GM13976 (cell line): ENCODE measurements around the gene FLYWCH2.
"Not testable (repeated sequence)": the region's sequence is repeated elsewhere in the genome, so short reads cannot be mapped to it uniquely, and the experiment has no call there.

Experiments
- DNase-seq: peaks from one replicate; pipeline ENCODE4 v3.0.0; 2012; ENCODE audit warnings: low spot score
- in situ Hi-C: fragments of 300-500 bp; cut with MboI; formaldehyde crosslinking; loops from one replicate; pipeline ENCODE4 v1.12.0; 2022; ENCODE audit warnings: low sequenced_read_pairs, mixed read lengths, inconsistent platforms; ENCODE audit not compliant: unreplicated experiment
- TF ChIP-seq, protein P1 (sequence below): IDR thresholded peaks from 2 replicates; pipeline ENCODE4 v1.5.1; 2012; ENCODE audit warnings: borderline replicate concordance, mild to moderate bottlenecking; ENCODE audit not compliant: insufficient read depth; ENCODE audit errors: extremely low read depth, missing control alignments, control extremely low read depth

FLYWCH2 gene

DNA sequence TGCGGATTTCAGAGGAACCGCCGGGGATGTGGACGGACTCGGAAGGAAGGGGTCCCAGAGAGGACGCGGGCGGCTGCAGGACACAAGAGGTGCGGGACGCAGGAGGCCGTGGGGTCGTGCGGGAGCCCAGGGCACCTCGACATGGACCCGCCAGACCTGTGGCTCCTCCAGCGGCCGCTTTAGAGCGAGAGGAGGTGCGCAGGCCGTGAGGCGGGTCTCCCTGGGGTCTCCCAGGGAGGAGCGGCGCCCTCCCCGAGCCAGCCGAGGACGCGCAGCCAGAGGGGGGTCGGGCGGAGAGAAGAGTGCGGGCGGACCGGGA lies 21.9 kb downstream of the FLYWCH2 start:
- in situ Hi-C loops: no loop called here
- DNase-seq: no peak
- TF ChIP-seq, protein P1, sequence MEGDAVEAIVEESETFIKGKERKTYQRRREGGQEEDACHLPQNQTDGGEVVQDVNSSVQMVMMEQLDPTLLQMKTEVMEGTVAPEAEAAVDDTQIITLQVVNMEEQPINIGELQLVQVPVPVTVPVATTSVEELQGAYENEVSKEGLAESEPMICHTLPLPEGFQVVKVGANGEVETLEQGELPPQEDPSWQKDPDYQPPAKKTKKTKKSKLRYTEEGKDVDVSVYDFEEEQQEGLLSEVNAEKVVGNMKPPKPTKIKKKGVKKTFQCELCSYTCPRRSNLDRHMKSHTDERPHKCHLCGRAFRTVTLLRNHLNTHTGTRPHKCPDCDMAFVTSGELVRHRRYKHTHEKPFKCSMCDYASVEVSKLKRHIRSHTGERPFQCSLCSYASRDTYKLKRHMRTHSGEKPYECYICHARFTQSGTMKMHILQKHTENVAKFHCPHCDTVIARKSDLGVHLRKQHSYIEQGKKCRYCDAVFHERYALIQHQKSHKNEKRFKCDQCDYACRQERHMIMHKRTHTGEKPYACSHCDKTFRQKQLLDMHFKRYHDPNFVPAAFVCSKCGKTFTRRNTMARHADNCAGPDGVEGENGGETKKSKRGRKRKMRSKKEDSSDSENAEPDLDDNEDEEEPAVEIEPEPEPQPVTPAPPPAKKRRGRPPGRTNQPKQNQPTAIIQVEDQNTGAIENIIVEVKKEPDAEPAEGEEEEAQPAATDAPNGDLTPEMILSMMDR: no peak

DNA sequence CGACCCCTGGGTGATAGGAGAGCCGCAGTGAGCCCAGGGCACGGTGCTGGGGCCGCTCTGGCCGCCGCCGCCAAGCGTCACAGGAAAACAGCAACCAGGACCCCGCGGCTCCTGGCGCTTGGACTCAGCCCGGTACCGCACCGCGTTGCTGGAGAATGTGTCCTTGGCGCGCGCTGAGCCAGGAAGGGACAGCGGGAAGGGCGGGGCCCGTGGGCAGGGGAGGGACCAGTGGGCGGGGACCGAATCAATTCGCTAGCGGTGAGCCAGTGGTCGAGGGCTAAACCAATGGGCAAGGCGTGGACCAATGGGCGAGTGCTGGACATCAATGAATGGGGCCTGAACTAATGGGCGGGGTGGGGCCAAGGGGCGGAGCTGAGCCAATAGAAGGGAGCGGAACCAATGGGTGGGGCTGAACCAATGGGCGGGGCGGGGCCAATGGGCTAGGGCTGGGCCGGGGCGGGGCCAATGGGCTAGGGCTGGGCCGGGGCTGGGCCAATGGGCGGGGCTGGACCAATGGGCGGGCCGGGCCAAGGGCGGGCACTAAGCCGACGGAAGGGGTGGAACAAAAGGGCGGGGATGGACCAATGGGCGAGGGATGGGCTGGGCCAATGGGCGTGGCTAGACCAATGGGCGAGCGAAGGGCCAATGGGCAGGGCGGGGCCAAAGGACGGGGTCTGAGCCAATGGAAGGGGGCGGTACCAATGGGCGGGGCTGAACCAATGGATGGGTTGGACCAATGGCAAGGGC lies 22.4 kb downstream of the FLYWCH2 start:
- in situ Hi-C loops: no loop called here
- DNase-seq: peak; percentile 100
- TF ChIP-seq, protein P1: no peak

DNA sequence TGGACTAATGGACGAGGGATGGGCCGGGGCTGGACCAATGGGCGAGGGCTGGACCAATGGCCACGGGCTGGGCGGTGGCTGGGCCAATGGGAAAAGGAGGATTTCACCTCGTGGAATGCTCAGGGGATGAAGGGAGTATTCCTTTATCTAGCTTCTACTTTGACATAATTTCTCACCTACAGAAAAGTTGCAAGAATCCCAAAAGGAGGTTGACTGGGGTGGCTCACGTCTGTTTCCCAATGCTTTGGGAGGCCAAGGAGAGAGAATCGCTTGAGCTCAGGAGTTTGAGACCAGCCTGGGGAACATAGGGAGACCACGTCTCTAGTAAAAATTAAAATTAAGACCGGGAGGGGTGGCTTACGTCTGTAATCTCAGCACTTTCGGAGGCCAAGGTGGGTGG lies 23.0 kb downstream of the FLYWCH2 start:
- in situ Hi-C loops: no loop called here
- no peak for DNase-seq
- TF ChIP-seq, protein P1: no peak

DNA sequence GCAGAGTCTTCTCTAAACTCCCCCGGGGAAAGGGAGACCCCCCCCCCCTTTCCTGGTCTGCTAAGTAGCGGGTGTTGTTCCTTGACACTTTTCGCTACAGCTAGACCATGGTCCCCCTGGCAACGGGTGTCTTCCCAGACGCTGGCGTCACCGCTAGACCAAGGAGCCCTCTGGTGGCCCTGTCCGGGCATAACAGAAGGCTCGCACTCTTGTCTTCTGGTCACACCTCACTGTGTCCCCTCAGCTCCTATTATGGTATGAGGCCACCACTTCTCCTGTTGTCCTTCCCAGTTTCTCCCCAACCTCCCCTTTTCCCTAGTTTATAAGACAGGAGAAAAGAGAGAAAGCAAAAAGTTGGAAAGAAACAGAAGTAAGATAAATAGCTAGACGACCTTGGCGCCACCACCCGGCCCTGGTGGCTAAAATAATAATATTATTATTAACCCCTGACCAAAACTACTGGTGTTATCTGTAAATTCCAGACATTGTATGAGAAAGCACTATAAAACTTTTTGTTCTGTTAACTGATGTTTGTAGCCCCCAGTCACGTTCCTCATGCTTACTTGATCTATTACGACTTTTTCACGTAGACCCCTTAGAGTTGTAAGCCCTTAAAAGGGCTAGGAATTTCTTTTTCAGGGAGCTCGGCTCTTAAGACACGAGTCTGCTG lies 24.2 kb downstream of the FLYWCH2 start:
- DNase-seq, in situ Hi-C loops: not testable (repeated sequence)
- TF ChIP-seq, protein P1: peak; percentile 52

DNA sequence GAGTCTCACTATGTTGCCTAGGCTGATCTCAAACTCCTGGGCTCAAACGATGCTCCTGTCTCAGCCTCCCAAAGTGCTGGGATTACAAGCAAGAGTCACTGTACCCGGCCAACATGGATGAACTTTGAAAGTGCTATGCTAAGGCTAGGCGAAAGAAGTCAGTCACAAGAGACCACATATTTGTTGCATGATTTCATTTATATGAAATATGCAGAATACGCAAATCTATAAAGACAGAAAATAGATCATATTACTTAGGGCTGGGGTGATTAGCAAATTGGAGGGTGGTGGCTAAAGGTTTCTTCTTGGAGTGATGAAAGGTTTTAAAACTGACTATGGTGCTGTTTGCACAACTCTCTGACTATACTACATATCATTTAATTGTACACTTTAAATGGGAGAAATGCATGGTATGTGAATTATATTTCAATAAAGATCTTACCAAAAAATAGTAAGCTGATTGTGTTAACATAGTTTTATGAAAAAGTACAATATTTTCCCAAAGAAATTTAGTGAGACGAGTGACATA lies 27.5 kb downstream of the FLYWCH2 start:
- in situ Hi-C loops: no loop called here

DNA sequence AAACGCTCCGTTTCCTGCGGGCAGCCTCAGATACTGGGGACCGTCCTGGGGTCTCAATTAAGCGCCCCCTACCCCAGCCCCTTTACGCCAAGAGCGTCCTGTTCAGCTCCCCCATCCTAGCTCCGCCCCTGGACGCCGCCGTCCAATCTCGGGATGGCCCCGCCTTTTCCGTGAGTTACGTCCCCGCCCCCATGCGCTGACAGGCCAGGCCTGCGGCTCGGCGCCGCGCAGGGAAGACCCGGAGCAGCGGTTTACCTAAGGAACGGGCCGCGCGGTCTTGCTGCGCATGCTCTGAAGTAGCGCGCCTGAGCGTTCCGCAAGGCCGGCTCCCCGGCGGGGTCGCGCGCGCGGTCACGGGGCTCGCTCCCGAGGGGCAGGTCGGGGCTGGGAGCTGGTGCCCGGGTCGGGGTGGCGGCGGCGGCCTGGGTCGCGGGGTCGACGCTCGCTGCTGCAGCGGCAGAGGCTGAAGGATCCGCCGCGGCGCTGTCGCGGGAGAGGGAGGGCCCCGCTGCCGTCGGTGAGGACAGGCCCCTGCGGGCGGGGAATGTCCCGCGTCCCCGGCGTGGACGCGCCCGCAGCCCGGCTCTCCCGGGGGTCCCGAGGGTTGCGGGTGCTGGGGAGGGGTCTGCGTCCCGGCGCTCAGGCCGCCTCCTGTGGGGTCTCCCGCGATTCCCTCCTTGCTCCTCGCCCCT lies 28.8 kb downstream of the FLYWCH2 start, which contains the start of gene FLYWCH1:
TSS of gene FLYWCH1 (plus strand) at position 294 of the 692 bp plus-strand sequence. CDS start 17,755 bp downstream, outside the sequence.
- TF ChIP-seq, protein P1: no peak
- peak; percentile 97 for DNase-seq
- in situ Hi-C loops: no loop called here

More for the DNA sequence above, 27.5 kb downstream of the FLYWCH2 start:
- no peak for DNase-seq
- TF ChIP-seq, protein P1: no peak
